Trophoblast cell (in vitro differentiated cells and primary cell): ENCODE results near the gene PGAP3.
A peak's percentile ranks its signal among the peaks of the same experiment; 100 is the strongest.

Experiments
- DNase-seq, 2 donors: peaks; one replicate each; pipeline ENCODE4 v3.0.0-alpha.2; 2016
- H2AFZ ChIP-seq: 2 replicates; pipeline ENCODE4 v1.6.1; 2013; ENCODE audit warnings: low read length, moderate library complexity, mild to moderate bottlenecking; ENCODE audit not compliant: insufficient read depth, poor library complexity
- H2AK5ac ChIP-seq: 2 replicates; pipeline ENCODE4 v1.6.1; 2013; ENCODE audit warnings: mild to moderate bottlenecking, low read length
- H2BK120ac ChIP-seq: 2 replicates; pipeline ENCODE4 v1.6.1; 2013; ENCODE audit warnings: low read length, mild to moderate bottlenecking, moderate library complexity; ENCODE audit not compliant: insufficient read depth, poor library complexity
- H2BK12ac ChIP-seq: 2 replicates; pipeline ENCODE4 v1.6.1; 2013; ENCODE audit warnings: mild to moderate bottlenecking, low read length, moderate library complexity
- H2BK5ac ChIP-seq: 2 replicates; pipeline ENCODE4 v1.6.1; 2013; ENCODE audit warnings: low read length, low read depth, moderate library complexity, mild to moderate bottlenecking; ENCODE audit not compliant: poor library complexity
- H3K14ac ChIP-seq: 2 replicates; pipeline ENCODE4 v1.6.1; 2013; ENCODE audit warnings: mild to moderate bottlenecking, low read length
- H3K18ac ChIP-seq: 2 replicates; pipeline ENCODE4 v1.6.1; 2013; ENCODE audit warnings: mild to moderate bottlenecking, low read length
- H3K23ac ChIP-seq: 2 replicates; pipeline ENCODE4 v1.6.1; 2013; ENCODE audit warnings: low read length
- H3K27ac ChIP-seq: 2 replicates; pipeline ENCODE4 v1.5.1; 2013; ENCODE audit warnings: low read depth, mild to moderate bottlenecking, inconsistent platforms, low read length, moderate library complexity
- H3K27me3 ChIP-seq: 2 replicates; pipeline ENCODE4 v1.6.1; 2013; ENCODE audit warnings: inconsistent platforms, mild to moderate bottlenecking, low read length, moderate library complexity; ENCODE audit not compliant: insufficient read depth
- H3K36me3 ChIP-seq, 2 experiments: 1 replicate in 1 of 2; 2 replicates in 1 of 2; pipeline ENCODE4 v1.6.1; 2013; ENCODE audit warnings: low read length in 2 of 2, mild to moderate bottlenecking in 2 of 2, moderate library complexity in 1 of 2; ENCODE audit not compliant: insufficient read depth in 2 of 2, control insufficient read depth in 1 of 2
- H3K4ac ChIP-seq: 2 replicates; pipeline ENCODE4 v1.6.1; 2013; ENCODE audit warnings: low read depth, mild to moderate bottlenecking, low read length, moderate library complexity
- H3K4me1 ChIP-seq, 2 experiments: 1 replicate in 1 of 2; 2 replicates in 1 of 2; pipeline ENCODE4 v1.6.1; 2013; ENCODE audit warnings: low read length in 2 of 2, mild to moderate bottlenecking in 2 of 2, moderate library complexity in 1 of 2; ENCODE audit not compliant: insufficient read depth in 2 of 2, control insufficient read depth in 1 of 2
- H3K4me2 ChIP-seq: 2 replicates; pipeline ENCODE4 v1.6.1; 2013; ENCODE audit warnings: inconsistent platforms, mild to moderate bottlenecking, low read length, moderate library complexity
- H3K4me3 ChIP-seq: 2 replicates; pipeline ENCODE4 v1.5.1; 2013; ENCODE audit warnings: mild to moderate bottlenecking, low read depth, low read length, inconsistent platforms
- H3K79me1 ChIP-seq: one replicate; pipeline ENCODE4 v1.6.1; 2013; ENCODE audit warnings: low read length
- H3K79me2 ChIP-seq: 2 replicates; pipeline ENCODE4 v1.6.1; 2013; ENCODE audit warnings: low read length, mild to moderate bottlenecking; ENCODE audit not compliant: control insufficient read depth, insufficient read depth, poor library complexity
- H3K9ac ChIP-seq: 2 replicates; pipeline ENCODE4 v1.6.1; 2013; ENCODE audit warnings: mild to moderate bottlenecking, low read length
- H3K9me3 ChIP-seq: 2 replicates; pipeline ENCODE4 v1.6.1; 2013; ENCODE audit warnings: low read depth, mild to moderate bottlenecking, control low read depth, inconsistent platforms, low read length; ENCODE audit not compliant: insufficient read depth
- H4K12ac ChIP-seq: 2 replicates; pipeline ENCODE4 v1.6.1; 2013; ENCODE audit warnings: low read depth, mild to moderate bottlenecking, low read length, moderate library complexity
- H4K8ac ChIP-seq: 2 replicates; pipeline ENCODE4 v1.6.1; 2013; ENCODE audit warnings: low read depth, mild to moderate bottlenecking, low read length, moderate library complexity
- H4K91ac ChIP-seq: one replicate; pipeline ENCODE4 v1.6.1; 2013; ENCODE audit warnings: low read depth, mild to moderate bottlenecking, low read length, moderate library complexity
- WGBS: extraction: QIAGEN DNeasy Blood & Tissue Kit; methylation state at CpG from one replicate; pipeline ENCODE4 v1.1.7; 2013; ENCODE audit warnings: missing lambda C conversion rate; ENCODE audit not compliant: insufficient read length, insufficient coverage; ENCODE audit errors: extremely low coverage; 5-methylcytosine and 5-hydroxymethylcytosine counted together

Gene PGAP3

DNA sequence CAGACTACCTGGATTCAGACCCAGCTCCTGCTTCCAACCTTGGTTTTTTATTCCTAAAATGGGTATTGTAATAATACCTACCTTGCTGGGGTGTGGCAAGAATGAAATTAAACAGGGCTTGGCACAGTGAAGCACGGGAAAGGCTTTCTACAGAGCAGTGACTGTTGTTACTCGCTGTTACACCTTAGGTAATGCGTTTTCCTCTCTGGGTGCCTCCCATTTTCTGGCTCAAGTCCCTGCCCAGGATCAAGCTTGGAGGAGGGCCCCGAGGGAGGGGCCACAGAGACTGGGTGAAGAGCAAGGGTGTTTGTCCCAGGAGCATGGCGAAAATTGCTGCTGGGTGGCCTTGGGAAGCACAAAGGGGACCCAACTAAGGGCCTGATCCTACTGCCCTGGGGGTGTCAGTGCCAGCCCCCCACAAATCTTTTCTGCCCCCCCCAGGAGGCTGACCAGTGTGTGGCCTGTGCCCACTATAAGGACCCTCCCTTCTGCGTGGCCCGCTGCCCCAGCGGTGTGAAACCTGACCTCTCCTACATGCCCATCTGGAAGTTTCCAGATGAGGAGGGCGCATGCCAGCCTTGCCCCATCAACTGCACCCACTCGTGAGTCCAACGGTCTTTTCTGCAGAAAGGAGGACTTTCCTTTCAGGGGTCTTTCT is 29.2 kb upstream of the PGAP3 start:
- no peak overlapping the region for H3K14ac ChIP-seq
- peaks cover 41 to 48% of the 10 kb centered on the region in 2 experiments for H3K36me3 ChIP-seq
- no peak overlapping the region for H4K12ac ChIP-seq
- H4K8ac ChIP-seq = no peak overlapping the region
- H3K9me3 ChIP-seq = no peaks in the 10 kb centered on the region
- H3K79me1 ChIP-seq = no peaks in the 10 kb centered on the region
- no peak overlapping the region for H3K4me2 ChIP-seq
- H3K9ac ChIP-seq = no peak overlapping the region
- DNase-seq = no peak
- H3K23ac ChIP-seq = no peak overlapping the region
- H4K91ac ChIP-seq = no peak overlapping the region
- H2AK5ac ChIP-seq = no peak overlapping the region
- no peak overlapping the region for H3K18ac ChIP-seq
- WGBS = no CpG with 5 or more reads among the region's 11 CpGs
- no peaks in the 10 kb centered on the region for H3K79me2 ChIP-seq
- H3K27ac ChIP-seq = no peak overlapping the region
- no peak overlapping the region for H3K4ac ChIP-seq
- no peak overlapping the region for H2BK5ac ChIP-seq
- H3K27me3 ChIP-seq = no peaks in the 10 kb centered on the region
- H2AFZ ChIP-seq = no peak overlapping the region
- no peak overlapping the region for H2BK120ac ChIP-seq
- H3K4me3 ChIP-seq = no peak overlapping the region
- H3K4me1 ChIP-seq = no peaks in the 10 kb centered on the region
- H2BK12ac ChIP-seq = no peak overlapping the region

DNA sequence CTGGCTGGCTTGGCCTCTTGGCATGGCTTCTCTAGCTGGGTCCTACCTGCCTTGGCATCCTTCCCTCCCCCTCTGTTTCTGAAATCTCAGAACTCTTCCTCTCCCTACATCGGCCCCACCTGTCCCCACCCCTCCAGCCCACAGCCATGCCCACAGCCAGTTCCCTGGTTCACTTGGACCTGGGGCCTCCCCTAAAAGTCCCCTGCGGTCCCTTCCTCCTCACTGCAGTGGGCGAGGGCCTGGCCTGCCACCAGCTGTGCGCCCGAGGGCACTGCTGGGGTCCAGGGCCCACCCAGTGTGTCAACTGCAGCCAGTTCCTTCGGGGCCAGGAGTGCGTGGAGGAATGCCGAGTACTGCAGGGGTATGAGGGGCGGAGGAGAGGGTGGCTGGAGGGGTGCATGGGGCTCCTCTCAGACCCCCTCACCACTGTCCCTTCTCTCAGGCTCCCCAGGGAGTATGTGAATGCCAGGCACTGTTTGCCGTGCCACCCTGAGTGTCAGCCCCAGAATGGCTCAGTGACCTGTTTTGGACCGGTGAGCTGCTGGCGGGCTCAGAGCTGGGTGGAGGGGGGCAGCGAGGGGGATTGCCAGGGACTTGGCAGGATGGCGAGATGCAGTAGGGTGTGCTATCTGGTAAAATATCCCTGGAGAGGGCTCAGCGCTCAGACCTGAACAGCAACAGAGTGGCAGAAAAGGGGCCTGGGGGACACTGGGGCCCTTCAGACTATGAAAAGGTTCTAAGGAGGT is 28.4 kb upstream of the PGAP3 start:
- WGBS = no CpG with 5 or more reads among the region's 15 CpGs

DNA sequence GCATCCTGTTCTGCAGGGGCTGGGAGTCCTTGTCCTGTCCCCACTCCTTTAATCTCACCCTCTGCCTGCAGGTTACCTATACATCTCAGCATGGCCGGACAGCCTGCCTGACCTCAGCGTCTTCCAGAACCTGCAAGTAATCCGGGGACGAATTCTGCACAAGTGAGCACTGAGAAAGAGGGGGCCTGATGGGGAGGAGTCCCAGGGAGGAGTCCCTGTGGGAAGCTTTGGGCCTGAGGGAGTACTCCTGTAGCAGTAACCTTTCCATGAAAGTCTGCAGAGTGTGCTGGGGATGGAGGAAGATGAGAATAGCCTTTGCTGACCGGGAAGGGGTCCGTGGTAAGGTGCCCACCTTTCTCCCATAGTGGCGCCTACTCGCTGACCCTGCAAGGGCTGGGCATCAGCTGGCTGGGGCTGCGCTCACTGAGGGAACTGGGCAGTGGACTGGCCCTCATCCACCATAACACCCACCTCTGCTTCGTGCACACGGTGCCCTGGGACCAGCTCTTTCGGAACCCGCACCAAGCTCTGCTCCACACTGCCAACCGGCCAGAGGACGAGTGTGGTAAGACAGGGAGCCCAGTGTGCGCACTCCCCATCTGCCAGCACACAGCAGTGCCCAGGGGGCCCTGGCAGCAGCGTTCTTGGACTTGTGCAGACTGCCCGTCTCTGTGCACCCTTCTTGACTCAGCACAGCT is 27.7 kb upstream of the PGAP3 start:
- peak overlapping the region; percentile 4 for H3K4me3 ChIP-seq
- H2BK120ac ChIP-seq = no peak overlapping the region
- H3K79me1 ChIP-seq = no peaks in the 10 kb centered on the region
- no peak overlapping the region for H3K4me2 ChIP-seq
- no peak overlapping the region for H3K14ac ChIP-seq
- H3K79me2 ChIP-seq = no peaks in the 10 kb centered on the region
- H3K27ac ChIP-seq = no peak overlapping the region
- H3K23ac ChIP-seq = no peak overlapping the region
- no peaks in the 10 kb centered on the region for H3K27me3 ChIP-seq
- no CpG with 5 or more reads among the region's 18 CpGs for WGBS
- no peak overlapping the region for H4K12ac ChIP-seq
- no peak overlapping the region for H3K18ac ChIP-seq
- H3K36me3 ChIP-seq = peaks cover 51 to 53% of the 10 kb centered on the region in 2 experiments
- no peak overlapping the region for H4K8ac ChIP-seq
- H3K9me3 ChIP-seq = peaks cover 2% of the 10 kb centered on the region
- H2BK12ac ChIP-seq = no peak overlapping the region
- no peak overlapping the region for H2AFZ ChIP-seq
- no peaks in the 10 kb centered on the region for H3K4me1 ChIP-seq
- no peak overlapping the region for H3K4ac ChIP-seq
- H3K9ac ChIP-seq = no peak overlapping the region
- H2BK5ac ChIP-seq = no peak overlapping the region
- no peak overlapping the region for H2AK5ac ChIP-seq
- no peak for DNase-seq
- H4K91ac ChIP-seq = no peak overlapping the region

More for the DNA sequence above, 28.4 kb upstream of the PGAP3 start:
- Histone ChIP-seq H4K91ac (no peak overlapping the region), H3K79me2 (no peaks in the 10 kb centered on the region), H3K4me2 (no peak overlapping the region), H2BK120ac (no peak overlapping the region), H2BK12ac (no peak overlapping the region), H3K4me3 (no peak overlapping the region), H3K36me3 (peaks cover 49 to 53% of the 10 kb centered on the region in 2 experiments), H3K27ac (no peak overlapping the region), H3K79me1 (no peaks in the 10 kb centered on the region), H4K12ac (no peak overlapping the region), H3K4me1 (no peaks in the 10 kb centered on the region), H3K9ac (no peak overlapping the region), H4K8ac (no peak overlapping the region), H2BK5ac (no peak overlapping the region), H3K18ac (no peak overlapping the region), H3K9me3 (peaks cover 2% of the 10 kb centered on the region), H3K4ac (no peak overlapping the region), H3K27me3 (no peaks in the 10 kb centered on the region), H2AK5ac (no peak overlapping the region), H3K23ac (peak overlapping the region; percentile 73), H2AFZ (no peak overlapping the region), H3K14ac (no peak overlapping the region)
- no peak for DNase-seq

DNA sequence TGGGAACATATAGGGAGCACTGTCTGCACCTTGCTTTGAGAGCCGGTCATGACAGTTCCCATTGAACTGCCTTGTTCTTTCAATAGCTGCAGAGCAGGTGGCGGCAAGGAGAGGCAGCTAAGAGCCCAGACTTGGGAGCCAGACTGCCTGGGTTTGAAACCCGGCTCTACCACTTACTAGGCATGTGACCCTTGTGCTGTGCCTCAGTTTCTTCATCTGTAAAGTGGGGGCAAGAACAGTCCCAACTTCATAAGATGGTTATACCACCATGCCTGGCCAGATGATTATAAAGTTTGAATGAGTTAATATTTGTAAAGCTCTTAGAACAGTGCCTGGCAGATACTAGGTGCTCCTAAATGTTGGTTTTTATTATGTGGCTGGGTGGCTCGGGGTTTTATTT is 26.4 kb upstream of the PGAP3 start:
- no peak overlapping the region for H4K8ac ChIP-seq
- H2AFZ ChIP-seq = no peak overlapping the region
- WGBS = no CpG with 5 or more reads among the region's 4 CpGs
- H2BK12ac ChIP-seq = no peak overlapping the region
- no peaks in the 10 kb centered on the region for H3K79me2 ChIP-seq
- no peak overlapping the region for H3K23ac ChIP-seq
- H3K4ac ChIP-seq = no peak overlapping the region
- no peaks in the 10 kb centered on the region for H3K79me1 ChIP-seq
- H3K27me3 ChIP-seq = no peaks in the 10 kb centered on the region
- no peak overlapping the region for H3K14ac ChIP-seq
- no peak overlapping the region for H3K4me3 ChIP-seq
- H2AK5ac ChIP-seq = no peak overlapping the region
- H3K4me2 ChIP-seq = no peak overlapping the region
- no peak overlapping the region for H3K9ac ChIP-seq
- DNase-seq = no peak
- no peak overlapping the region for H2BK120ac ChIP-seq
- no peak overlapping the region for H3K18ac ChIP-seq
- H3K9me3 ChIP-seq = peaks cover 2% of the 10 kb centered on the region
- no peak overlapping the region for H4K91ac ChIP-seq
- H4K12ac ChIP-seq = no peak overlapping the region
- H3K4me1 ChIP-seq = no peaks in the 10 kb centered on the region
- H2BK5ac ChIP-seq = no peak overlapping the region
- H3K27ac ChIP-seq = no peak overlapping the region
- peaks cover 55 to 58% of the 10 kb centered on the region in 2 experiments for H3K36me3 ChIP-seq
